Panc1 (cell line): Measurements from ENCODE around the gene AP3B1. TPM values are rescaled to one million over a fixed set of nuclear protein-coding genes. Genes with fewer than 3 reads are reported as not detected.
A peak's percentile ranks its signal among the peaks of the same experiment; 100 is the strongest.

Experiments used
- ATAC-seq: fragments of 200-7000 bp; cut with Tn5 transposase; 2 replicates; pipeline ENCODE4 v1.9.1; 2020; ENCODE audit warnings: mild to moderate bottlenecking, moderate library complexity
- BruUV-seq: library from RNA; stranded (reverse); fragments of 400-500 nt; replicated peaks from 2 replicates; lab custom pipeline; 2021; lab: Mats Ljungman, UMichigan
- CTCF ChIA-PET: fragments of 300-600 bp; sonication (Branson Sonifier 250); formaldehyde crosslinking; loops from one replicate; lab custom pipeline; 2022; ENCODE audit warnings: antibody characterized with exemption; lab: Charles Lee
- POLR2A ChIA-PET: fragments of 300-600 bp; sonication (Branson Sonifier 250); formaldehyde crosslinking; loops from one replicate; lab custom pipeline; 2022; ENCODE audit warnings: antibody characterized with exemption; lab: Charles Lee
- DNase-seq: peaks from one replicate; pipeline ENCODE4 v3.0.0-alpha.2; 2010; ENCODE audit warnings: low read depth, low spot score
- H3K27ac ChIP-seq: 2 replicates; pipeline ENCODE4 v1.5.1; 2011; ENCODE audit warnings: mild to moderate bottlenecking, low read length, inconsistent platforms
- H3K27me3 ChIP-seq: fragments of 200-500 bp; sonication (Bioruptor generic); 2 replicates; pipeline ENCODE4 v1.6.0; 2014; ENCODE audit warnings: low read length, inconsistent platforms; ENCODE audit not compliant: control insufficient read depth, insufficient read depth
- H3K36me3 ChIP-seq: fragments of 200-500 bp; sonication (Bioruptor generic); 2 replicates; pipeline ENCODE4 v1.5.1; 2014; ENCODE audit warnings: inconsistent platforms, mild to moderate bottlenecking, low read length, moderate library complexity; ENCODE audit not compliant: control insufficient read depth, insufficient read depth
- H3K4me1 ChIP-seq: 2 replicates; pipeline ENCODE4 v1.5.1; 2011; ENCODE audit warnings: inconsistent platforms, mild to moderate bottlenecking, low read length, moderate library complexity; ENCODE audit not compliant: control insufficient read depth, insufficient read depth
- H3K4me3 ChIP-seq, 2 experiments: 2 replicates each; pipeline ENCODE4 v1.5.1; 2011 to 2012; ENCODE audit warnings: low read depth in 2 of 2, low read length in 2 of 2, mild to moderate bottlenecking in 2 of 2, inconsistent platforms in 1 of 2, moderate library complexity in 1 of 2
- H3K9me3 ChIP-seq: fragments of 200-500 bp; sonication (Bioruptor generic); 2 replicates; pipeline ENCODE4 v1.5.1; 2014; ENCODE audit warnings: low read depth, mild to moderate bottlenecking, inconsistent platforms, low read length, moderate library complexity; ENCODE audit not compliant: control insufficient read depth, insufficient read depth
- CTCF ChIP-seq: fragments of 450-650 bp; IDR thresholded peaks from 2 replicates; pipeline ENCODE4 v1.5.1; 2017; ENCODE audit warnings: mild to moderate bottlenecking
- POLR2AphosphoS5 ChIP-seq: IDR thresholded peaks from 2 replicates; pipeline ENCODE4 v1.6.1; 2012; ENCODE audit warnings: mild to moderate bottlenecking, low read depth, low read length, moderate library complexity
- REST ChIP-seq, 2 experiments: IDR thresholded peaks; 2 replicates each; pipeline ENCODE4 v1.6.1; 2011 to 2012; ENCODE audit warnings: low read depth in 2 of 2, control low read depth in 1 of 2, low read length in 1 of 2, mild to moderate bottlenecking in 1 of 2, moderate library complexity in 1 of 2; ENCODE audit not compliant: insufficient read depth in 1 of 2
- SIN3A ChIP-seq: IDR thresholded peaks from 2 replicates; pipeline ENCODE4 v1.6.1; 2012; ENCODE audit warnings: low read depth, mild to moderate bottlenecking, low read length, moderate library complexity, borderline replicate concordance; ENCODE audit not compliant: insufficient read depth
- TCF7L2 ChIP-seq: IDR thresholded peaks from 2 replicates; pipeline ENCODE4 v1.6.1; 2011; ENCODE audit warnings: mild to moderate bottlenecking, low read depth, low read length, inconsistent platforms
- in situ Hi-C: cut with HindIII; loops from 2 replicates; pipeline ENCODE4 v1.10.0; 2016; ENCODE audit warnings: low sequenced_read_pairs, low pct_unique_long_range_greater_than_20kb
- intact Hi-C: fragments of 100-400 bp; cut with micrococcal nuclease; formaldehyde crosslinking; loops from one replicate; pipeline ENCODE4 v1.10.0; 2022; ENCODE audit not compliant: unreplicated experiment
- total RNA-seq: library from RNA; stranded (reverse); gene quantifications from one replicate; pipeline ENCODE4 v1.2.1, GENCODE V29; 2021; ENCODE audit not compliant: unreplicated experiment

AP3B1 gene
- total RNA-seq, 1 experiment from 2014 or later = 55.4 TPM

GRCh38 chr5:78269088-78269703 is 25.3 kb downstream of the AP3B1 start:
- in situ Hi-C loops = no loop called here
- H3K9me3 ChIP-seq = no peaks in the 10 kb centered on the region
- H3K36me3 ChIP-seq = peaks cover 5% of the 10 kb centered on the region; the same call in 1 of the 2 replicates
- no peak for DNase-seq
- H3K27ac ChIP-seq = no peak overlapping the region
- ChIA-PET CTCF (no interaction called here), POLR2A (no interaction called here)
- intact Hi-C loops = no loop called here
- no TSS peak for BruUV-seq
- ATAC-seq = no peak
- no peaks in the 10 kb centered on the region for H3K4me1 ChIP-seq
- no peak for TF ChIP-seq TCF7L2
- no peak for TF ChIP-seq REST (IDR thresholded peaks at IDR 0.05; ENCODE audit: insufficient read depth in 1 of 2, low read depth in 2 of 2, low read length in 1 of 2)
- TF ChIP-seq POLR2AphosphoS5 = no peak
- TF ChIP-seq CTCF = peak; percentile 23; the same call in 1 of the 2 replicates
- TF ChIP-seq SIN3A = no peak
- H3K27me3 ChIP-seq = no peaks in the 10 kb centered on the region
- no peak overlapping the region for H3K4me3 ChIP-seq

GRCh38 chr5:78268356-78268755 is 26.1 kb downstream of the AP3B1 start:
- TF ChIP-seq REST (IDR thresholded peaks at IDR 0.05; ENCODE audit: insufficient read depth in 1 of 2, low read depth in 2 of 2, low read length in 1 of 2) = no peak
- TF ChIP-seq POLR2AphosphoS5 = no peak
- no TSS peak for BruUV-seq
- Histone ChIP-seq H3K27me3 (no peaks in the 10 kb centered on the region), H3K4me3 (no peak overlapping the region), H3K4me1 (no peaks in the 10 kb centered on the region), H3K36me3 (peaks cover 5% of the 10 kb centered on the region; the same call in 1 of the 2 replicates), H3K9me3 (no peaks in the 10 kb centered on the region), H3K27ac (no peak overlapping the region)
- ChIA-PET POLR2A (no interaction called here), CTCF (no interaction called here)
- no peak for ATAC-seq
- in situ Hi-C loops (no loop called here), intact Hi-C loops (no loop called here)
- DNase-seq = no peak
